ENCODE results near the gene C22orf15.
A peak's percentile ranks its signal among the peaks of the same experiment; 100 is the strongest.

Gene C22orf15

DNA sequence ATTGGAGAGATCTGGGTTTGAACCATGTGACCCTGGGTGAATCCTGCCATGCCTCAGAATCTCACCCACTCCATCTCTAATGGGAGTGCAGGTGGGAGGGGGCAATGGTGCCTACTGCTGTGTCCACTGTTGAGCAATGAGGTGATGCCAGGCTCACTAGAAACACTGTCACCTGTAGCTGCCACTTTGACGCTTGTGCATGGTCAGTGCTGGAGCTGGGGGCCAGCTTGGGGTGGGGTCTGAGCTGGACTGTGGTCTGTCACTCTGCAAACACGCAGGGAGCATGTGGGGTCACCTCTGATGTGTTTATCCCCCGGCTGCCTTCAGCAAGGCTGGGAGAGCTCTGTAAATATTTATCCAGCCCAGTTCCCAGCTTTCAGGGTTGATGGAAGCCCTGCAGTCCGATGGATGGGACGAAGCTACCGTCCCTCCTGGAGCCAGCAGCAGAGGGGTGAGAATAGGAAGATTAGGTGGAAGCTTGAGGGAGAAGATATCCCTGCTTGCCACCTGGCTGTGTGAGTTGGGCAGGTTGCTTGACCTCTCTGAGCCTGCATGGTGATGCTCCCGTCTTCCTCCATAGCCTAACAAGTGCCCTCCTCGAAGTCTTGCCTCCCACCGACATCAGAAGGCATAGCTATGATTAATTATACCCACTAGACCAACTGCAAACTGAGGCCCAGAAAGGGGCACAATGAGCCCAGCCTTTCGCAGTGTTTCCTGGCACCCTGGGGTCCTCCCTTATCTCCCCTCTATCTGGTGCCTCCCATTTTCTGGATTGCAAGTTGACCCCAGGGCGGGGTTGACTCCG is 11.5 kb downstream of the C22orf15 start:
- DNase-seq = no peak

DNA sequence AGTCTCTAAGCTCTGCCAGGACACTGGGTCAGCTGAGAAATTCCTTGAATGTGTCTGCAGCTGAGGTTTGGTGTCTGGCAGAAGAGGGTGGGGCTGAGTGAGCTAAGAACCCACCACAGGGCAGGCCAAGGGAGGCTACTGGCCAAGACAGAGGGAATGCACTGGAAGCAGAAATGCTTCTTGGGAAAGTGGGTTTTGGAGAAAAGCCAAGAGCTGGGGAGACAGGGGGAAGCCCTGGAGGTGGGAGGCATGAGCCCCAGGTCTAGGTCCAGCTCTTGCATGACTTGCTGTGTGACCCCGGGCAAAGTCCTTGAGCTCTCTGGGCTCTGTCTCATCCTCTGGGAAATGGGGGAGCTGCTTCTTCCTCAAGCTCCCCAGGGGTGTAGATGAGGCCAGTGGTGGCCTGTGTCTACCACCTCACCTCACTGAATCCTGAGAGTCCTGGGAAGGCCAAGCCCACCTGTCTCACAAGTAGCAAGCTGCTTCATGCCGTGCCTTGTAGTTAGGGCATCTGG is 12.2 kb downstream of the C22orf15 start:
- no peak for DNase-seq

DNA sequence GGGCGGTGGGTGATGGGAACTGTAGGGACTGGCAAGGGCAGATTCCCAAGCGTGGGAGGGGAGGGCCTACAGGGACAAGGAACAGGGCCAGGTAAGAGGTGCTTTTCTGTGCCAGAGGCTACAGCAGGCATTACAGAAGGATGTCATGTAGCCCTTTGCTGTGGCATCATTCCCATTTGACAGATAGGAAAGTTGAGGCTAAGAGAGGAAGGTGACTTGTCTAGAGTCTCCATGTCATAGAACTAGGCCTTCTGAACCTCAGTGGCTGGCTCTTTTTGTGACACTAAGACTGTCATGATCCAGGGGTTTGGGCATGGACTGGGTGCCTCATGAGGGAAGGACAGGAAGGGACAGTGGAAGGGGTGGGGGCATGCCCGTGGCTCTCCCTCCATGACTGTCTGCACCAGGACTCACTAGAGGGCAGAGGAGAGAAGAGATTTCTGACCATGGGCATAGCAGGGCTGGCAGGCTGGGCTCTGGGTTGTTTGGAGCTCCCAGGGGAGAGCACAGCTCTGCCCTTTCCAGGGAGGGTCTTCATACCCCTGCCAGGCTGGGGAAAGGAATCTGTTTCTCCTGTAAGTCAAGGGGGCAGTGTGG is 13.1 kb downstream of the C22orf15 start:
- DNase-seq = no peak

DNA sequence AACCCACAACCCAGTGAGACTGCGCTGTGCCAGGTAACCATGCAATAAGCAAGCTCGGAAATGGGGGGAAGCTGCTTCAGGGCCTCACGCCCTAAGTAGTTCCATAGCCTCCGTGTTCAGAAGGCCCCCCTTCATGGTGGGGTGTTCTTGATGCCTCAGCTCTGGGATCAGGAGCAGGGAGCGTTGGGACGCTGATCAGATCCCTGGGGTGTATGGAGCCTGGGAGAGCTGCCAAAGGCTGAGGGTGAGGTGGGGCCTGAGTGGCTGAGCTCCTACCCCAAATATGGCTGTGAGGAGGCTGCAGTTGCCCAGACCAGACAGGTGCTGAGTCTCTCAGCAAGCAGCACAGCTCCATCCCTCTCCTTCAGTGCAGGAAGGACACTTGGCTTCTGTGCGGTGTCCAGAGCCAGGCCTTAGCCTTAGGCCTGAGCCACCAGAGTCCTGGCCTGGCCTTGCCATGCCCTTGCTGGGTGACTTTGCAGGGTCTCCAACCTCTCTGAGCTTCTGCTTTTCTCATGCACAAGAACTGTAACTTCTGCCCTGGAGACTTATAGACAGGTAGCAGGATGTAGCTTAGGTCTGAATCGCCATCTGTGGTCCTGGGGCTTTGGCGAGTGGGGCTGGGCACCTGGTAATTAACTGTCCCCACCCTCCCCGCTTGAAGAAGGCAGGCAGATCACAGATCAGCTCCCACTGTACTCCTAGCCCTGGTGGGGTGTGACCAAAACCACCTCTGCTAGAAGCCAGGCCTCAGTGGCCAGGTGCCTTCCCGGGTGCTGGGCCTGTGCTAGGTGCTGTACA is 15.2 kb downstream of the C22orf15 start:
- DNase-seq = no peak

DNA sequence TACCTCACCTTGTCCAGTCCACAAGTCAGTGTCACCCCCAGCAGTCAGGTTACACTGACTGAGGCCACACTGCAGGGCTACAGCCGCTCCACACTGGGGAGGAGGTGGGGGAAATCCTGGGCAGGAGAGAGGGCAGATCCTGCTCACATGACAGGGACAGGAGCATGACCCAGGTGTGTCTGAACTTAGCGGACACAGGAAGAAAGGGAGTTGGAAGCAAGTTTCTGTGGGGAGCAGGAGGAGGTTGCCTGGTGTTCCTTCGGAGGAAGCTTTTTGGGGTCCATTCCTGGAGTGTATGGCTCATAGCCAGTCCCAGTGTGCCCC is 15.7 kb downstream of the C22orf15 start:
- DNase-seq = no peak

DNA sequence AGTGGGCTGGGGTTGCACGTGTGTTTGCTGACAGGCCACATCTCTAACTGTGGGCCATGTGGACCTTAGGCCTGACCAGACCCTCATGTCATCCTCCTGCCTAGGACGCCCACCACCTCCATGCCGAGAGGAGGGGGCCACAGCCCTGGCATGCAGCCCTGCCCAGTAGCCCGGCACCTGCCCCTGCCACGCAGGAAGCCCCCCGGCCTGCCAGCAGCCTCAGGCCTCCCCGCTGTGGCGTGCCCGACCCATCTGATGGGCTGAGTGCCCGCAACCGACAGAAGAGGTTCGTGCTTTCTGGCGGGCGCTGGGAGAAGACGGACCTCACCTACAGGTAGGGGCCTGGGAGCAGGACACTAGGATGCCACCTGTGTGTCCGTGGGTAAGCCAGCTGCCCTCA is 16.3 kb downstream of the C22orf15 start:
- DNase-seq = no peak

DNA sequence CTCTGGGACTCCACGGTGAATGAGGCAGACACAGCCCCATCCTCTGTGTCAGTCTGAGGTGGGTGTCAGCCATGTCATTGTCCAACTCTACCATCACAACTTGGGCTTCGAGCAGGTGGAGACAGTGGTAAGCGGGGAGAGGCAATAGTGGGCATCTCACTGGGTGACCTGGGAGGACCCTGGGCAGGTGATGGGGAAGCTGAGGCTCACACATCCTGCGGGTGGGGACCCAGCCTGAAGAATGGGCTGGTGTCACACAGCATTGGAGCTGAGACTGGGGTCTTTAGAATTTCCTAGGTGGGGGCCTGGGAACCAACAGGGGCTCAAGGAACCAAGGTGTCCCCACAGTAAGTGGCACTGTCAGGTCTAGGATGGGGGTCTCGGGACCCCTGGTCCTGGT is 16.9 kb downstream of the C22orf15 start:
- DNase-seq = no peak

DNA sequence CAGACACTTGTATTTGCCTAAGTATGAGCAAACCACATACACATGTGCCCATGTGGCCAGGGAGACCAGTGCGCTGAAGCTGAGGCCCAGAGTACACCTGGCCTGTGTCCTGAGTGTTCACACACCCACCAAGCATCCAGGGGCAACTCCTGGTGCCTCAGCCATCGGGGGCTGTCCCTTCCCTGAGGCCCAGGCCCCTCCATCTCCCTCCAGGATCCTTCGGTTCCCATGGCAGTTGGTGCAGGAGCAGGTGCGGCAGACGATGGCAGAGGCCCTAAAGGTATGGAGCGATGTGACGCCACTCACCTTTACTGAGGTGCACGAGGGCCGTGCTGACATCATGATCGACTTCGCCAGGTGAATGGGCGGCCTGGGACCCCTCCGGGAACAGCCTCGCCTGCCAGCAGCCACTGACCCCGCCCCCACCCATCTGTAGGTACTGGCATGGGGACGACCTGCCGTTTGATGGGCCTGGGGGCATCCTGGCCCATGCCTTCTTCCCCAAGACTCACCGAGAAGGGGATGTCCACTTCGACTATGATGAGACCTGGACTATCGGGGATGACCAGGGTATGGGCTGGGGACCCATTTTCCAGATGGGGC is 17.5 kb downstream of the C22orf15 start:
- no peak for DNase-seq

DNA sequence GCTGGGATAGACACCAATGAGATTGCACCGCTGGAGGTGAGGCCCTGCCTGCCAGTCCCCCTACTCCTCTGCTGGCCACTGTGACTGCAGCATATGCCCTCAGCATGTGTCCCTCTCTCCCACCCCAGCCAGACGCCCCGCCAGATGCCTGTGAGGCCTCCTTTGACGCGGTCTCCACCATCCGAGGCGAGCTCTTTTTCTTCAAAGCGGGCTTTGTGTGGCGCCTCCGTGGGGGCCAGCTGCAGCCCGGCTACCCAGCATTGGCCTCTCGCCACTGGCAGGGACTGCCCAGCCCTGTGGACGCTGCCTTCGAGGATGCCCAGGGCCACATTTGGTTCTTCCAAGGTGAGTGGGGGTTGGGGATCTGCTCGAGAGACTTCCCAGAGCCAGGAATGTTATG is 18.3 kb downstream of the C22orf15 start:
- peak; percentile 81 to 86 for DNase-seq

DNA sequence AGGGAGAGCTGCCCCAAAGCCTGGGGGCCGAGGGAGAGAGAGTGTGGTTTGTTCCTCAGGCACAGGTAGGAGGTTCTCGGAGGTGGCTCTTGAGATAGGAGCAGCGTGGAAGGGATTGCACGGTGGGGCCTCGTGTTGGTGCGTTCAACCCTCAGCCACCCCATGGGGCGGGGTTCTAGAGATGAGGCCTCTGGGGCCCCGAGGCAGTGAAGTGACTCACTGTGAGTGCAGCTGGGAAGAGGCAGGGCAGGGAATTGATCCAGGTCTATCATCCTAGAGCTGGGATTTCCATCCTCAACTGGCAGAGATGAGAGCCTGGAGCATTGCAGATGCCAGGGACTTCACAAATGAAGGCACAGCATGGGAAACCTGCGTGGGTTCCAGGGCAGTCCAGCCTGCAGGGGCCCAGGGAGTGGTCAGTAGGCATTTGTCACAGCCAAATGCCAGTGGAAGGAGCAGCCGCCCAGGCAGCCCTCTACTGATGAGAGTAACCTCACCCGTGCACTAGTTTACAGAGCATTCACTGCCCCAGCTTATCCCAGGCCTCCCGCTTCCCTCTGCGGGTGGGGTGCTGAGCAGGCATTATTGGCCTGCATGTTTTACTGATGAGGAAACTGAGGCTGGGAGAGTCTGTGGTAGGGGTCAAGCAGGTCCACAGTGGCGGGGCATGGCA is 18.9 kb downstream of the C22orf15 start:
- DNase-seq = no peak

DNA sequence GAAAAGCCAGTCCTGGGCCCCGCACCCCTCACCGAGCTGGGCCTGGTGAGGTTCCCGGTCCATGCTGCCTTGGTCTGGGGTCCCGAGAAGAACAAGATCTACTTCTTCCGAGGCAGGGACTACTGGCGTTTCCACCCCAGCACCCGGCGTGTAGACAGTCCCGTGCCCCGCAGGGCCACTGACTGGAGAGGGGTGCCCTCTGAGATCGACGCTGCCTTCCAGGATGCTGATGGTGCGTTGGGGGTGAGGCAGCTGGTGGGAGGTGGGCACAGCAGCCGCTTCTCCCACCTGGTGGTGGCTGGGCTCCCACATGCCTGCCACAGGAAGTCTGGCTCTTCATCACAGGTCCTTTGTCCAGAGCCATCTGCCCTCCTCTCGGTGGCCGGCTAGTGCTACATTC is 19.5 kb downstream of the C22orf15 start:
- DNase-seq = no peak

DNA sequence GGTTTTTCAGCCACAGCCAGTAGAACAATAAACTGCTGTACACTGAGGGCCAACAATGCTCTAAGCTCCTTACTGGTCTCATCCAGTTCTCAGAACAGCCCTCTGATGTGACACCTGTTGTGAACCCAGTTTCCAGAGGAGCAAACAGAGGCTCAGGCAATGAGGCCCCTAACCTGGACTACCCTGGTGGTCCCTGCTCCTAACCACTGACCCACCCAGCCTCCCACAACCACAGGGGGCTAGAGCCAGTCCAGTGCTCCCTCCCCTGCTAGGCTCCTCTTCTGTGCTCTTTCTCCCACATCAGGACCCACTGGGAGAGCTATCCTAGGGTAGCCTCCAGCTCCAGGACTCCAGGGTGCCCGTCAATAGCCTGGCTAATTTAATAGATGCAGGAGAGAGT is 19.9 kb downstream of the C22orf15 start:
- DNase-seq = no peak

DNA sequence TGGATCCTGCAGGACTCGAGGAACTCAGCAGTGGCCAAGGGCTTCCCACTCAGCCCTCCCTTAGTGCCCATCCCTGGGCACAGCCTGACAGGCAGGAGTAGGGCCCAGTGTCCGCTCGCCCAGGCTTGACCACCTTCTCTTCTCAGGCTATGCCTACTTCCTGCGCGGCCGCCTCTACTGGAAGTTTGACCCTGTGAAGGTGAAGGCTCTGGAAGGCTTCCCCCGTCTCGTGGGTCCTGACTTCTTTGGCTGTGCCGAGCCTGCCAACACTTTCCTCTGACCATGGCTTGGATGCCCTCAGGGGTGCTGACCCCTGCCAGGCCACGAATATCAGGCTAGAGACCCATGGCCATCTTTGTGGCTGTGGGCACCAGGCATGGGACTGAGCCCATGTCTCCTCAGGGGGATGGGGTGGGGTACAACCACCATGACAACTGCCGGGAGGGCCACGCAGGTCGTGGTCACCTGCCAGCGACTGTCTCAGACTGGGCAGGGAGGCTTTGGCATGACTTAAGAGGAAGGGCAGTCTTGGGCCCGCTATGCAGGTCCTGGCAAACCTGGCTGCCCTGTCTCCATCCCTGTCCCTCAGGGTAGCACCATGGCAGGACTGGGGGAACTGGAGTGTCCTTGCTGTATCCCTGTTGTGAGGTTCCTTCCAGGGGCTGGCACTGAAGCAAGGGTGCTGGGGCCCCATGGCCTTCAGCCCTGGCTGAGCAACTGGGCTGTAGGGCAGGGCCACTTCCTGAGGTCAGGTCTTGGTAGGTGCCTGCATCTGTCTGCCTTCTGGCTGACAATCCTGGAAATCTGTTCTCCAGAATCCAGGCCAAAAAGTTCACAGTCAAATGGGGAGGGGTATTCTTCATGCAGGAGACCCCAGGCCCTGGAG is 20.7 kb downstream of the C22orf15 start:
- no peak for DNase-seq

DNA sequence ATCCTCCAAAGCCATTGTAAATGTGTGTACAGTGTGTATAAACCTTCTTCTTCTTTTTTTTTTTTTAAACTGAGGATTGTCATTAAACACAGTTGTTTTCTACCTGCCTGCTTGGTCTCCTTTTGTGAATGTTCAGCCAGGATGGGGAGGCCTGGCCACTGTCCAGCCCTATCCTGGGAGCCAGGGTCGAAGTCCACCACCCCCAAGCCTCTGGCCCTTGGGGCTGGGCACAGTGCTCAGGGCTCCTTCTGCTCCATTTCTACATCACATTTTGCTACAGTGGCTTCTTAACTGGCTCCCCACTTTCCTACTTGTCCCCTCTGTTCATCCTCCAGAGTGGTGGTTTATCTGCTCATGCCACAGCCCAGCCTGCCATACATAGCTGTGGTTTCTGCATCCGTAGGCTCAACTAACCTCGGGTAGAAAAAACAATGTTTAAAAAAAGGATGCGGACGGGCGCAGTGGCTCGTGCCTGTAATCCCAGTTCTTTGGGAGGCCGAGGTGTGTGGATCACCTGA is 21.5 kb downstream of the C22orf15 start:
- DNase-seq = no peak

DNA sequence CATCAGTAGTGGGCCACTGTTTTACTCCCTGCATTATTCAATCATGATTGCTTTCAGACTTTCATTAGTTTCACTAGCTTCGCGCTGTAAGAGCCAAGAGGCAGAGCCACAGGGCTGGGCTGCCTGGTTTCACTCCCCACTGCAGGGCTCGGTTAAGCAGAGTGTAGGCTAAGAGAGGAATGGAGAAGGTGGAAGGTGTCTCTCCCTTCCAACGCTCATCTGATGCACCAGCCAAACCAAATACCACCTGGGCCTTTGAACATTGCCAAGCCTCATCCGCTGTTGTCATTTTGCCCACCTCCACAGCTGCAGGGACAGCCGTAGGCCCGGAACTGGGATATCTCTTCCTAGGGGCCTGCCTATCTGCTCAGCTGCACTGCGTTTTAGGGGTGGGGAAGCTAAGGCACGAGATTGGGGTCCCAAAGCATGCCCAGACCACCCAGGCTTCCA is 23.5 kb downstream of the C22orf15 start:
- no peak for DNase-seq

DNA sequence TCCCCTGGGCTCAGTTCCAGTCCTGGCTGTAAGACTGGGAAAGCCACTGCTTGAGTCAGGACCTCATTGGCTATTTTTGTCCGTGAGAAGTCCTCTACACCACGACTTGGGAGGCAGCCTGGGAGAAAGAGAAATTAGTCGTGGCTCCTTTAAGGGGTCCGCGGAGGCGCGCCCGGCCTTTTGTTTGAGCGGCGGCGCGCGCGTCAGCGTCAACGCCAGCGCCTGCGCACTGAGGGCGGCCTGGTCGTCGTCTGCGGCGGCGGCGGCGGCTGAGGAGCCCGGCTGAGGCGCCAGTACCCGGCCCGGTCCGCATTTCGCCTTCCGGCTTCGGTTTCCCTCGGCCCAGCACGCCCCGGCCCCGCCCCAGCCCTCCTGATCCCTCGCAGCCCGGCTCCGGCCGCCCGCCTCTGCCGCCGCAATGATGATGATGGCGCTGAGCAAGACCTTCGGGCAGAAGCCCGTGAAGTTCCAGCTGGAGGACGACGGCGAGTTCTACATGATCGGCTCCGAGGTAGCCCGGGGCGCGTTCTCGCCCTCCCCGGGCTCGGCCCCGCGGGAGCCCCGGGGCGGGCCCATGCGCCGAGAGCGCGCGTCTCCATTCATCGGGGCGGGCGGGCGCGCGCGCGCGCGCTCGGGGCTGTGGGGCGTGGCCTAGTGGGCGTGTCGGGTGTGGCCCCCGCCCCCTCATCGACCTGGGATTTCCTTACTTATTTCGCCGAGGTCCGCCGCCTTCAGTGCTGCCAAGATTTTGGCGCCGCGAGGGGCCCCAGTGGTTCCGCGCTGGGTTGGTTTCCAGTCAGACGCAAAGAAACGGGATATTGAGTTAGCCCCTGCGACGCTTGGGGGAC is 24.2 kb downstream of the C22orf15 start, which contains the start of gene SMARCB1:
Gene SMARCB1 (plus strand): TSS at position 215 of the 848 bp plus-strand sequence. CDS start 204 bp downstream, at position 419.
- DNase-seq = peak; percentile 67 to 76

DNA sequence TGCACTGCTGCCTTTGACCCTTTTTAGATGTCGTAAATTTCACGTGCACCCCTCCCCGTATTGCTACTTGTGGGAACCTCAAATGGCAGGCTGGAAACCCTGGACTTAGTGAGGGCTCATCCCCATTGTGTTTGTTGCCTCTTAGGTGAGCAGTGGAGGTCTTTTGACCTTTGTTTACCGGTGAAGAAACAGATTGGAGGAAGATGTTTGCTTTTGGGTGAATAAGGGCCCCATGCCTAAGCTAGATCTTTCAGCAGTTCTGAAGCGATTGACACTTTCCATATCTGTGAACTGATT is 24.8 kb downstream of the C22orf15 start:
- DNase-seq = no peak

DNA sequence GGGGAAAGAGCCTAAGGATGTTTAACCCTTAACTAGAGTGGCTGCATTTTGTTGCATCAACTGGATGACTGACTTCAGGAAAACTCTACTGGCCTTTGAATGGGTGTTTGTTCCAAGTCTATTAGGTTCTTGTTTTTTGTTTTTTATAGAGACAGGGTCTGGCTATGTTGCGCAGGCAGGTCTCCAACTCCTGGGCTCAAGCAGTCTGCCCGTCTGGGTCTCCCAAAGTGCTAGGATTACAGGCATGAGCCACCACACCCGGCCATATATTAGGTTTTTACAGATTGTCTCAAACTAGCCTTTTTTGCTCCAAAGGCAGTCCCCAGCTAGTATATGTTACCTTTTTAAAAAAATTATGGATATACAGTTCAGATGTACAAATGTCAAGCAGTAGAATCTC is 25.1 kb downstream of the C22orf15 start:
- DNase-seq = no peak

DNA sequence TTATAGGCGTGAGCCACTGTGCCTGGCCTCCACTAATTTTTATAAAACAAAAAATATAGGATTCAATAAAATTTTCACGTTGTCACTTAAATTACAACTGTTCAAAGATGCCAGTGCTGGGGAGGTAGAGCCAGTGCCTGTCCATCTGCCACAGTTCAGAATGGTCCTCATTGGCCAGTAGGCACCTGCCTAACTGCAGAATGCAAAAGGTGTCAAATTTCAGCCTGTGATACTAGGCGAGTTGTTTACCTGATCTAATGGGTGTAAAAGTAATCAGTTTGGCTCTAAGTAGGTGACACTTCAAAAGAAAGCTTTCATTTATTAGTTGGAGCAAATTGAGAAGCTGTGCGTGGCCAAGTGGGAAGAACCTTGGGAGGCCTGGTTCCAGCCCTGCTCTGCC is 26.3 kb downstream of the C22orf15 start:
- DNase-seq = no peak

DNA sequence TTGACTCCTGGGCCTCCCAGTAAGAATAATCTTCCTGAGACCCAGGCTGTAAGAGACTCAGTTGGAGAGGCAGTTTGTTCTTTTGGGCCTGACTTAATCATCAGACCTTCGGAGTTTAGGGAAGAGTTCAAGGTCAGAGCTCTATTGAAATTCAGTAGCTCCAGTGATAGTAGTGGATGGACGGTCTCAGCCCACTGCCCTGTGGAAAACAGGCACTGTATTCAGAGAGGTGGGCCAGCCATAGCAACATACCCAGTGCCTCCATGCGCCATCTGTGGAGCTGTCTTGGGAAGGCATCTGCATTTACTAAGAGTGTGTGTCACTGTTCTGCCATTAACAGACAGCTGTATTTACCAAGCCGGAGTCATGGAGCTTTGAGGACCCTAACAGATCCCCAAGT is 26.8 kb downstream of the C22orf15 start:
- DNase-seq = peak in 1 of 2 donors; percentile 10
